GM20000 (cell line): ENCODE data around the gene UQCRC2.
"Not testable (repeated sequence)": the region's sequence is repeated elsewhere in the genome, so short reads cannot be mapped to it uniquely, and the experiment has no call there.

ENCODE experiments used
- DNase-seq: peaks from one replicate; pipeline ENCODE4 v3.0.0; 2012; ENCODE audit warnings: low spot score
- TF ChIP-seq, protein P1 (sequence below): IDR thresholded peaks from 2 replicates; pipeline ENCODE4 v1.5.1; 2012; ENCODE audit warnings: mild to moderate bottlenecking, control low read depth; ENCODE audit errors: extremely low read depth, missing control alignments

The UQCRC2 gene

DNA sequence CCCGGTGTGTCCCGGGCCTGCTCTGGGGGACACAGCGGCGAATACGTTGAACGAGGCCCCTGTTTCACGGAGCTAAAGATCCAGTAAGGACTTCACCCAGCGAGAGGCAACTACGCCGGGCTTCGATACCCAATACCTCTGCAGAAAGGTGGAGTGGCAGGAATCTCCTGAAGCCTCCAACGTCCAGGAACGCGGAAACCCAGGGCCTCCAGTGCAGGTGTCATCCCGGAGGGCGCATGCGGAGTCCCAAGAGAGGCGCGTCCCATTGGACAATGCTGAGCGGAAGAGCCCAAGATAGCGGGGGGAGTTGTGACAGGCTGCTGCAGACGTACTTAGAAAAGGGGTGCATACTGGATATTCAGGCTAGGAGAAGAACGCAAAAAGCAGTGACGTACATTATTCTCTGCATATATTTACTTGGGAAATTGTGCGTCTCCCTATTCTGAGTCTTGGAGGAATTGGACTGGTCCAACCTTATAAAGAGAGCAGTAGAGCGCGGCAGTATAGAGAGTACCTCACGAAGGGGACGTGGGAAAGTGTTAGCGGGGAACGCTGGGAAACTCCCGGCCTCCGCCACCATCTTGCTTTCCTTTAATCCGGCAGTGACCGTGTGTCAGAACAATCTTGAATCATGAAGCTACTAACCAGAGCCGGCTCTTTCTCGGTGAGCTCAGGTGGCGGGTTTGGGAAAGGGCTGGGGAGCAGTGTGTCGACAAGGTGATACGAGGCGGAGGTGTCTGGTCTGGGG lies at the start of gene UQCRC2:
TSS of gene UQCRC2 (plus strand) at position 569 of the 748 bp plus-strand sequence. CDS start at position 632, 63 bp downstream.
- TF ChIP-seq, protein P1, sequence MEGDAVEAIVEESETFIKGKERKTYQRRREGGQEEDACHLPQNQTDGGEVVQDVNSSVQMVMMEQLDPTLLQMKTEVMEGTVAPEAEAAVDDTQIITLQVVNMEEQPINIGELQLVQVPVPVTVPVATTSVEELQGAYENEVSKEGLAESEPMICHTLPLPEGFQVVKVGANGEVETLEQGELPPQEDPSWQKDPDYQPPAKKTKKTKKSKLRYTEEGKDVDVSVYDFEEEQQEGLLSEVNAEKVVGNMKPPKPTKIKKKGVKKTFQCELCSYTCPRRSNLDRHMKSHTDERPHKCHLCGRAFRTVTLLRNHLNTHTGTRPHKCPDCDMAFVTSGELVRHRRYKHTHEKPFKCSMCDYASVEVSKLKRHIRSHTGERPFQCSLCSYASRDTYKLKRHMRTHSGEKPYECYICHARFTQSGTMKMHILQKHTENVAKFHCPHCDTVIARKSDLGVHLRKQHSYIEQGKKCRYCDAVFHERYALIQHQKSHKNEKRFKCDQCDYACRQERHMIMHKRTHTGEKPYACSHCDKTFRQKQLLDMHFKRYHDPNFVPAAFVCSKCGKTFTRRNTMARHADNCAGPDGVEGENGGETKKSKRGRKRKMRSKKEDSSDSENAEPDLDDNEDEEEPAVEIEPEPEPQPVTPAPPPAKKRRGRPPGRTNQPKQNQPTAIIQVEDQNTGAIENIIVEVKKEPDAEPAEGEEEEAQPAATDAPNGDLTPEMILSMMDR = no peak
- peak; percentile 85 for DNase-seq

DNA sequence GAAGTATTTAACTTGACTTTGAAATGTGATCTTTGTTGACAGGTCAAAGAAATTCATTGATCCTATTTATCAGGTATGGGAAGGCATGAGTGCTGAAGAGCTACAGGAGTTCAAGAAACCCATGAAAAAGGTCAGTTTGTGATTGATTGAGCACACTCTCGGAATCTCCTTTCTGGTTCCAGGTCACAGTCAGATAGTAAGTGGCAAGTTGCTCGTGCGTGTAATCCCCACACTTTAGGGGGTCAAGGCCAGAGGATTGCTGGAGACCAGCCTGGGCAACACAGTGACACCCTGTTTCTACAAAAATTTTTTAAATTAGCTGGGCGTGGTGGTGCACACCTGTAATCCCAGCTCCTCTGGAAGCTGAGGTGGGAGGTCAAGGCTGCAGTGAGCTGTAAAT lies 20.5 kb upstream of the UQCRC2 start:
- DNase-seq = not testable (repeated sequence)

- not testable (repeated sequence) for DNase-seq
These were observed 19.8 kb upstream of the UQCRC2 start for GRCh38 chr16:21933316-21933715.

- DNase-seq = not testable (repeated sequence)
These were observed 19.4 kb upstream of the UQCRC2 start for GRCh38 chr16:21933790-21934189.

- not testable (repeated sequence) for DNase-seq
These were observed 16.9 kb upstream of the UQCRC2 start for GRCh38 chr16:21936216-21936615.

DNA sequence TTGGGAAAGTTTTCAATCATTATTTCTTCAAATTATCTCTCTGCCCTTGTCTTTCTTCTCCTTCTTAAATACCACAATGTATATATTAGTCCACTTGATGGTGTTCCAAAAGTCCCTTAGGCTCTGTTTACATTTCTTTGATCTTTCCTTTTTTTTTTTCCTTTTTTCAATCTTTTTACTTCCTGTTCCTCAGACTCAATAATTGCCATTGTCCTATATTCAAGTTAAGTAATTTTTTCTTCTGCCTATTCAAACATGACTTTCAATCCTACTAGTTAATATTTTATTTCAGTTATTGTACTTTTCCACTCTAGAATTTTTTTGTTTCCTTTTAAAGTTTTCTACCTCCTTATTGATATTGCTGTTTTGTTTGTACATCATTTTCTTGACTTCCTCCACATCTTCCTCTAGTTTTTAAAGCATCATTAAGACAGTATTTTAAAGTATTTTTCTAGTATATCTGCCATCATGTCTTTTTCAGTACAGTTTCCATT lies 15.8 kb upstream of the UQCRC2 start:
- DNase-seq = no peak
- TF ChIP-seq, protein P1 = no peak

DNA sequence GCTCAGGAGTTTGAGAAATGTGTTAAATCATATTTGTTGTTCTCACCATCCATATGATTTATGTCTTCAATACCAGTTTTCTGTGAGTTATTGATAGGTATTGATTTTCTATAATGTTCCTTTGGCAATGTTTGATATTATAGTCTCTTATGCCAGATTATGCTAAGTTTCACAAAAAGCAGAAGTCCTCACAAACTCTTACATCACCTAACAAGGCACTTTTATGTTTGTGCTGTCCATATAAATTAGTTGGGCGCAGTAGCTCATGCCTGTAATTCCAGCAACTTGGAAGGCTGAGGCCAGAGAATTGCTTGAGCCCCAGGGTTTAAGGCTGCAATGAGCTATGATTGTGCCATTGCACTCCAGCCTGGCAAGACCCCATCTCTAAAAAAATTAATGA lies 12.6 kb upstream of the UQCRC2 start:
- TF ChIP-seq, protein P1 = no peak
- no peak for DNase-seq

DNA sequence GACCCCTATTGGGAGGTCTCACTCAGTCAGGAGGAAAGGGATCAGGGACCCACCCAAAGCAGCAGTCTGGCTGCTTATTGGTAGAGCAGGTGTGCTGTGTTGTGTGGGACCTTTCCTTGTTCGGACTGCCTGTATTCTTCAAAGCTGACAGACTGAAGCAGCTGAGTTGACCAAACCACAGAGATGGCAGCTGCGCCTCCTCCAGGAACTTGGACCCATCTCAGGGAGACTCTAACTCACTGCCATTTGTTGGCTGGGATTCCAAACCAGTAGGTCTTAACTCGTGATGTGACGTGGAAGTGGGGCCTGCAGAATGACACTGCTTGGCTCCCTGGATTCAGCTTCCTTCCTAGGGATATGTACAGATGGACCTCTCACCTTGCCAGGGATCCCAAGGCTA lies 9.6 kb upstream of the UQCRC2 start:
- TF ChIP-seq, protein P1 = no peak
- DNase-seq = no peak

DNA sequence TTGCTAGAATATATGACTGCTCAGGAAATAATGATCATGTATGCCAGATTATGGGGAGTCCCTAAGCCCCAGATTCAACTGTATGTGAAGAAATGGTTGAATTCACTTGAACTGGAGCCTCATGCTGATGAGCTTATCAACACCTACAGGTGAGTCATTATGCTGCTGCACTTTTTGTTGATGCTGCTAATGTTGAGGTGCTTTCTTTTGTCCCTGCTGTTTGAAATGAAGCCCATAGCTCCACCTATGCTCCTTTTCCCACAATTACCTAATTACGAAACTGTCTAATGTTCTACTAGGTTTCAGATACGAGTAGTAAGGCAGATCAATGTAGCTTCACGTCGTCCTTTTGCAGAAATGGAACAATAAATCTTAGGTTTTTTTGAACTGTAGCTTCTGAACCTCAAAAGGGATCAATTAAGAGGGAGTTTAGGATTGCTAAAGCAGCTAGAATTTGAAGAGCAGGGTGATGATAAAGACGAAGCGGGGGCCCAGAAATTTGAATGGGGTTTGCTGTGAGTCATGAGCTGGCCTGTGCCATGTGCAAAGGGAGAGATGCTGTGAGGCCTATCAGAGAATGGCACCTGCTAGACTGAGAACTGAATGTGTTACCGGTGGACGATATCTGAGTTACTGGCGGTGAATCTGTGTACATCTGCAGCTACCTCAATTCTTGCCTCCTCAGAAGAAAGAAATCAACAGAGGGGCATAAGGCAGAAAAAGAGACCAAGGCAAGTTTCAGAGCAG lies 6.1 kb upstream of the UQCRC2 start:
- DNase-seq = peak; percentile 6
- TF ChIP-seq, protein P1 = no peak
